K562 (cell line): ENCODE measurements around the gene ALG13. TPM values are rescaled to one million over a fixed set of nuclear protein-coding genes. Genes with fewer than 3 reads are reported as not detected.

Experiments
- ATF4 ChIP-seq: fragments of 450-650 bp; formaldehyde crosslinking; IDR thresholded peaks from 2 replicates; pipeline ENCODE4 v1.4.0; 2022; ENCODE audit warnings: mild to moderate bottlenecking, moderate library complexity
- CC2D1A ChIP-seq: fragments of 450-650 bp; IDR thresholded peaks from 2 replicates; pipeline ENCODE4 v1.6.1; 2017; ENCODE audit warnings: mild to moderate bottlenecking
- CREBBP ChIP-seq: IDR thresholded peaks from one replicate; pipeline ENCODE4 v1.6.1; 2012; ENCODE audit warnings: low read depth, mild to moderate bottlenecking, control low read depth, inconsistent platforms, low read length
- EWSR1 ChIP-seq: fragments of 450-650 bp; IDR thresholded peaks from 2 replicates; pipeline ENCODE4 v1.6.1; 2018; ENCODE audit warnings: borderline replicate concordance, mild to moderate bottlenecking, low read depth, moderate library complexity; ENCODE audit not compliant: partially characterized antibody
- FOS ChIP-seq: IDR thresholded peaks from 3 replicates; pipeline ENCODE4 v1.6.1; 2011; ENCODE audit not compliant: insufficient read length; ENCODE audit errors: extremely low read depth
- GMEB1 ChIP-seq: fragments of 250-450 bp; sonication (Bioruptor Pico); IDR thresholded peaks from 2 replicates; pipeline ENCODE4 v1.4.0; 2020; ENCODE audit warnings: mild to moderate bottlenecking
- HDAC1 ChIP-seq, 2 experiments: fragments of 450-650 bp; IDR thresholded peaks; 2 replicates each; pipeline ENCODE4 v1.6.1; 2016 to 2017; ENCODE audit warnings: inconsistent platforms in 1 of 2, mild to moderate bottlenecking in 1 of 2, moderate library complexity in 1 of 2
- HLTF ChIP-seq: fragments of 450-650 bp; IDR thresholded peaks from 2 replicates; pipeline ENCODE4 v1.6.1; 2016
- KAT2B ChIP-seq: IDR thresholded peaks from one replicate; pipeline ENCODE4 v1.6.1; 2012; ENCODE audit warnings: low read depth, mild to moderate bottlenecking, control low read depth, inconsistent platforms, low read length, moderate library complexity
- KAT7 ChIP-seq: sonication (generic); formaldehyde crosslinking; IDR thresholded peaks from 2 replicates; pipeline ENCODE4 v1.8.0; 2022; ENCODE audit warnings: missing genetic modification reagents, mild to moderate bottlenecking, borderline replicate concordance
- KLF6 ChIP-seq: fragments of 250-450 bp; sonication (Bioruptor Pico); IDR thresholded peaks from 2 replicates; pipeline ENCODE4 v1.4.0; 2020; ENCODE audit warnings: mild to moderate bottlenecking, moderate library complexity, borderline replicate concordance
- MCM7 ChIP-seq, 2 experiments: fragments of 450-650 bp; IDR thresholded peaks; 2 replicates each; pipeline ENCODE4 v1.6.1; 2016 to 2018
- MLX ChIP-seq, 2 experiments: fragments of 450-650 bp in 1 of 2; sonication (generic) in 1 of 2; formaldehyde crosslinking; conservative IDR thresholded peaks; 2 replicates each; pipeline versions ENCODE4 v1.4.0 to v1.8.1; 2020 to 2022; ENCODE audit warnings: mild to moderate bottlenecking in 1 of 2, missing genetic modification reagents in 1 of 2
- NBN ChIP-seq: fragments of 450-650 bp; IDR thresholded peaks from 2 replicates; pipeline ENCODE4 v1.6.1; 2016; ENCODE audit warnings: low read depth, mild to moderate bottlenecking
- NFIC ChIP-seq: fragments of 450-650 bp; IDR thresholded peaks from 2 replicates; pipeline ENCODE4 v1.6.1; 2017; ENCODE audit warnings: mild to moderate bottlenecking, inconsistent platforms
- RFX5 ChIP-seq: IDR thresholded peaks from 2 replicates; pipeline ENCODE4 v1.6.1; 2011; ENCODE audit warnings: low read depth, mild to moderate bottlenecking, improper control_type of control experiment, low read length
- RFX7 ChIP-seq: fragments of 250-450 bp; sonication (Bioruptor Pico); IDR thresholded peaks from 2 replicates; pipeline ENCODE4 v1.5.1; 2021; ENCODE audit warnings: mild to moderate bottlenecking
- SREBF1 ChIP-seq: fragments of 150-350 bp; IDR thresholded peaks from 2 replicates; pipeline ENCODE4 v1.6.1; 2014; ENCODE audit warnings: antibody characterized with exemption, low read depth, low read length, borderline replicate concordance
- TCF7 ChIP-seq: sonication (generic); IDR thresholded peaks from 2 replicates; pipeline ENCODE4 v1.6.1; 2016; ENCODE audit warnings: antibody characterized with exemption, borderline replicate concordance
- TGIF2 ChIP-seq: sonication (generic); formaldehyde crosslinking; IDR thresholded peaks from 2 replicates; pipeline ENCODE4 v1.8.1; 2022; ENCODE audit warnings: mild to moderate bottlenecking, missing genetic modification reagents, moderate library complexity
- TRIM24 ChIP-seq, 2 experiments: fragments of 450-650 bp; IDR thresholded peaks; 2 replicates each; pipeline ENCODE4 v1.6.1; 2016
- ZFP91 ChIP-seq: sonication (generic); formaldehyde crosslinking; IDR thresholded peaks from 2 replicates; pipeline ENCODE4 v1.8.0; 2022; ENCODE audit warnings: mild to moderate bottlenecking, missing genetic modification reagents
- ZNF217 ChIP-seq: sonication (generic); formaldehyde crosslinking; IDR thresholded peaks from 2 replicates; pipeline ENCODE4 v1.8.0; 2022; ENCODE audit warnings: mild to moderate bottlenecking, missing genetic modification reagents
- ZNF444 ChIP-seq: fragments of 250-450 bp; sonication (Bioruptor Pico); IDR thresholded peaks from 2 replicates; pipeline ENCODE4 v1.4.0; 2020; ENCODE audit warnings: mild to moderate bottlenecking, moderate library complexity
- ZNF699 ChIP-seq: fragments of 250-450 bp; sonication (Bioruptor Pico); IDR thresholded peaks from 2 replicates; pipeline ENCODE4 v1.8.0; 2021; ENCODE audit warnings: mild to moderate bottlenecking, moderate library complexity; ENCODE audit not compliant: insufficient replicate concordance
- ZNF778 ChIP-seq: fragments of 450-650 bp; formaldehyde crosslinking; IDR thresholded peaks from 2 replicates; pipeline ENCODE4 v1.4.0; 2020; ENCODE audit warnings: mild to moderate bottlenecking, moderate library complexity
- polyA plus RNA-seq, 8 experiments: library from polyadenylated mRNA; depleted of rRNA in 4 of 8; stranded (reverse) in 5 of 8; unstranded in 3 of 8; fragments of >200 nt; fragmentation: Nextera tagmentation in 2 of 8; fragmentation: Illumina TruSeq in 1 of 8; extraction: Ambion mirVana in 2 of 8; extraction: Trizol in 1 of 8; gene quantifications; 2 replicates each; pipeline versions ENCODE4 v1.2.1 to v1.2.3, GENCODE V29; 2011 to 2014; ENCODE audit warnings: inconsistent platforms in 1 of 8, missing spikeins in 1 of 8
- total RNA-seq, 7 experiments: library from RNA; depleted of rRNA in 6 of 7; stranded (reverse); fragments of >200 nt in 6 of 7; fragmentation: Illumina TruSeq in 2 of 7; extraction: Trizol in 2 of 7; gene quantifications; 2 replicates each; pipeline versions ENCODE4 v1.2.1 to v1.2.3, GENCODE V29; 2011 to 2021; ENCODE audit warnings: low replicate concordance in 1 of 7

The ALG13 gene
- total and polyA plus RNA-seq, 9 of the 15 experiments (the other 6 are each of a cell fraction or from before 2014, with no cell fraction given), result 40.3 to 117 (median 68.2) TPM

GRCh38 chrX:111680988-111681779 lies at the start of gene ALG13 (continued):
- TF ChIP-seq GMEB1 (no peak), MCM7 (IDR thresholded peaks at IDR 0.05) (no peak), EWSR1 (no peak), CREBBP (no peak), MLX (CRISPR knock-in tag; conservative IDR thresholded peaks at IDR 0.05) (no peak), TCF7 (no peak), TRIM24 (IDR thresholded peaks at IDR 0.05) (peak in 1 of 2 experiments; percentile 34; a peak in 1 of 4 replicates), NFIC (peak; percentile 10), HDAC1 (IDR thresholded peaks at IDR 0.05) (peak in 1 of 2 experiments; percentile 38; a peak in 1 of 4 replicates), RFX7 (CRISPR knock-in tag) (no peak), TGIF2 (CRISPR knock-in tag) (no peak), ATF4 (peak; percentile 86), KAT2B (no peak), CC2D1A (no peak), KAT7 (CRISPR knock-in tag) (peak; percentile 51; the same call in 1 of the 2 replicates), ZNF444 (no peak), FOS (no peak), ZNF217 (CRISPR knock-in tag) (no peak), NBN (no peak; the same call in 1 of the 2 replicates), ZNF778 (CRISPR knock-in tag) (no peak), RFX5 (no peak), KLF6 (CRISPR knock-in tag) (no peak), ZFP91 (CRISPR knock-in tag) (no peak), SREBF1 (no peak), ZNF699 (CRISPR knock-in tag) (no peak), HLTF (no peak)
